HG03039 (cell line): ENCODE measurements around the gene PCDHB12.

Experiments used
- ATAC-seq: cut with Tn5 transposase; IDR thresholded peaks from one replicate; pipeline ENCODE4 v1.9.1; 2021; ENCODE audit warnings: mild to moderate bottlenecking, moderate library complexity; ENCODE audit not compliant: unreplicated experiment

The PCDHB12 gene

GRCh38 chr5:141260458-141261237, 52.1 kb downstream of the PCDHB12 start:
- ATAC-seq: no peak

DNA sequence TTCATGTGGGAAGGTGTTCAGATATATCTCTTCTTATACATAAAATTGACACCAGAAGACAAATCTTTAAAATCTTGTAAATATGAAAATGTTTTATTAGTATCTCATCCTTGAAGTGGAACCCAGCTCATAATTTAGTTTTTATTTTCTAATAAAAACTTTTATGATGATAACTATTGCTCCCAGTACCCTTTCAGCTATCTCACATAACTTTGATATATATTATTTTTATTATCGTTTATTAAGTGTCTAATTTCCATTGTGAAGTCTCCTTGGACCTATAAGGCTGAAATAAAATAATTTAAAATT, 52.7 kb downstream of the PCDHB12 start:
- no peak for ATAC-seq
